ENCODE results near the gene MAVS.
A peak's percentile ranks its signal among the peaks of the same experiment; 100 is the strongest.

MAVS gene

GRCh38 chr20:3846740-3847428 lies at the start of gene MAVS:
Gene MAVS (plus strand): TSS chr20:3846834. CDS start chr20:3854625, 7,791 bp downstream.
- H3K4me3 ChIP-seq (ENCODE audit: low read depth, low read length), result peak within 1 kb of the TSS; percentile 82

DNA sequence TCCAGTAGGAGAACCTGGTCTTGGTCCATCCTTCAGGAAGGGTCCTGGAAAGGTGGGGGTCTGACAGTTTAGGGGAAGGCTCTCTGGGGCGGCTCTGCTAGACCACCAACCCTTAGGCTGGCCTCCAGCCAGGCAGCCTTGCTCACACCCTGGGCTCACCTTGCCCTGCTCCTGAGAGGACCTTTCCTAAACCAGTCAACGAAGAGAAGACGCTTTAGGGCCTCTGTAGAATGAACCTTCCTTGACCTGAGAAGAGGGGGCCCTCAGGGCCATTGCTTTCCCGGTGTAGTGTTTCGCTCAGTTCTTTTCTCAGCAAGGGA lies 49.4 kb upstream of the MAVS start:
- peak overlapping the region; percentile 46 for H3K4me3 ChIP-seq (ENCODE audit: low read depth, low read length)

- no peak overlapping the region for H3K4me3 ChIP-seq (ENCODE audit: low read depth, low read length)
Observed at GRCh38 chr20:3797592-3798372, 48.9 kb upstream of the MAVS start.

DNA sequence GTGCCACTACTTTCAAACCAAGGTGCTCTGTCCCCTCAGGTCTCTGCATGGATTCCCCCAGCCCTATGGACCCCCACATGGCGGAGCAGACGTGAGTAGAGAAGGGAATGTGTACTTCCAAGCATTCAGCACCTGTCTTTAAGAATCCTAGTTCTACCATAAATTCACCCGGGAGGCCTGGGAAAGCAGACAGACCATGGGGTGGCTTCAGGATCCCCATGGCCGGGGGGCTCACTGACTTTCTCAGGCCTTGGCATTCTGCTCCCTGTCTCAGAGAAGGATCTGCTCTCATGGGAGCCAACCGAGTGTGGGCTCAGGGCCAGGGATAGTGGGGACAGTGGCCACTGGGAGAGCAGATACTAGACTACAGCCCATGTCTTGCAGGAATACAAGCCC lies 48.3 kb upstream of the MAVS start:
- no peak overlapping the region for H3K4me3 ChIP-seq (ENCODE audit: low read depth, low read length)

DNA sequence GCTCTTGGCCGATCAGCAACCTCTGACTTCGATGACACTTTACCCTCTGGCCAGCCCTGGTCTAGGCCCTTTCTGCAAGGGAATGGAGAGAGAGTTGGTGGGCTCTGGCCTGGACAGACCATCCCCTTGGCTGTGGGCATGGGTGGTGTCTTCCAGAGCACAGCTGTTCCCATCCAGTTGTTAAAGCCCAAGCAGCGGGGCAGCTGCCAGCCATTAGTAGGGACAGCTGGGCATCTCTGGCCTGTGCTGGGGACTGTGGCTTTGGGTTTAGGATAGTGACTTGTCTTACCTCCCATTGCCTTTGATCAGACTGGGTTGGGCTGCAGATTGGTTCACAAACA lies 47.8 kb upstream of the MAVS start:
- H3K4me3 ChIP-seq (ENCODE audit: low read depth, low read length), result no peak overlapping the region

DNA sequence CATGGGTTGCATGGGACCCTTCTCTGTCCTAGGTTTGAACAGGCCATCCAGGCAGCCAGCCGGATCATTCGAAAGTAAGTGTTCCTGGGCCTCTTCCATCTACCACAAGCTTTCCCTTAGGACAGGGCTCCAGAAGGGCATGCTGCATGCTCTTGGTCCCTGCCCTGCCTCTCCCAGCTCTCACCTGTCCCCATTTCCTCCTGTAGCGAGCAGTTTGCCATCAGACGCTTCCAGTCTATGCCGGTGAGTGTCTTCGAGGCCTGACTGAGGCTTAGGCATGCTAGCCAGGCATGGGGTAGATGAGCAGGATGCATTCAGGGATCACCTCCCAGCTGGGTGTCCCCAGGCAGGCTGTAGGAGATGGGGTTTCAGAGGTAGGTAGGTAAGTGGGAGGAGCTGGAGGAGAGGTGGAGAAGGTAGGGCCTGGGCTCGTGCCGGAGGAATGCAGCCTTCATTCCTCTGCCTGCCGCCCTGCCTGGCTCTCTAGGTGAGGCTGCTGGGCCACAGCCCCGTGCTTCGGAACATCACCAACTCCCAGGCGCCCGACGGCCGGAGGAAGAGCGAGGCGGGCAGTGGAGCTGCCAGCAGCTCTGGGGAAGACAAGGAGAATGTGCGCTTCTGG lies 46.3 kb upstream of the MAVS start:
- H3K4me3 ChIP-seq (ENCODE audit: low read depth, low read length), result no peak overlapping the region

DNA sequence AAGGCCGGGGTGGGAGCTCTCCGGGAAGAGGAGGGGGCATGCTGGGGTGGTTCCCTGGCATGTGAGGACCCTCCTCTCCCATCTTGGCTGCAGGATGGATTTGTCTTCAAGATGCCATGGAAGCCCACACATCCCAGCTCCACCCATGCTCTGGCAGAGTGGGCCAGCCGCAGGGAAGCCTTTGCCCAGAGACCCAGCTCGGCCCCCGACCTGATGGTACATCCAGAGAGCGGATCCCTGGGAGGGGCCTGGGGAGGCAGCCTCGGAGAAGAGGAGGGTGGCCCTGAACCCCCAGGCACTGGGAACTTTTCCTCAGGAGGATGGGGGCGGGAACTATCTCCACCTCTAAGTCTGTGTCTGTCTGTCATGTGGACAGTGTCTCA lies 45.8 kb upstream of the MAVS start:
- no peak overlapping the region for H3K4me3 ChIP-seq (ENCODE audit: low read depth, low read length)

- H3K4me3 ChIP-seq (ENCODE audit: low read depth, low read length), result no peak overlapping the region
Observed at GRCh38 chr20:3801299-3801698, 45.3 kb upstream of the MAVS start.

GRCh38 chr20:3801846-3802245 lies 44.8 kb upstream of the MAVS start:
- no peak overlapping the region for H3K4me3 ChIP-seq (ENCODE audit: low read depth, low read length)

- no peak overlapping the region for H3K4me3 ChIP-seq (ENCODE audit: low read depth, low read length)
Observed at GRCh38 chr20:3802524-3803239, 44.0 kb upstream of the MAVS start.

DNA sequence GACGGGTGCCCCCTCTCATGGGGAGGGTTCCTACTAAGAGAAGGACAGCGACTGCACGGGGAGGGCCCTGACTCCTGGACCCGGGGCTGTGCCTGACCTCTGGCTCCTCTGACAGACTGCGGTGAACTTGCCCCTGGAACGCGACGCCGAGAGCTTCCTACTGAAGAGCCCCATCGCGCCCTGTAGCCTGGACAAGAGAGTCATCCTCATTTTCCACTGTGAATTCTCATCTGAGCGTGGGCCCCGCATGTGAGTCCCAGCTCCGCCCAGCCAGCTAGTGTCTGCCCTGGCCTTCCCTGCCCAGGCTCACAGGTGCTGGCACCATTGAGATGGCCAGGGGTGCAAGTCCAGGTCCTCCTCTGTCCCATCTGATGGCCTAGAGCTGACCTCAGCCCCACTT lies 43.3 kb upstream of the MAVS start:
- H3K4me3 ChIP-seq (ENCODE audit: low read depth, low read length), result no peak overlapping the region

DNA sequence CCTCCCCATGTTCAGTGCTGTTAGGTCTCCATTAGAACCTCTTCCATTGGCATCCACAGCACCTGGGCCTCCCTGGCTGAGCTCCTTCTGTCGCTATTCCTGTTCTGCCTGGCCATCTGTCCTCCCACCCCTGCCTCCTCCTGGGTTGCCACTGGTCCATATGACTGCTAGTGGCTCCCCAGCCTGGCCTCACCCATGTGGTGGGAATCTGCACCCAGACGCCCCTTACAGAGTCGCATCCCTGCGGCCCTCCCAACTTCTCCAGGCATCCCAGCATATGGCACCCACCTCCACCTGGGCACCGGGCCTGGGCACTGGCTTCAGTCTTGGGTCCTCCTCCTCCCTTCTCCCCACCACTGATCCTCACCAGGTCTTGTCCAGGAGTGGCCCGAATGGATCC lies 42.8 kb upstream of the MAVS start:
- no peak overlapping the region for H3K4me3 ChIP-seq (ENCODE audit: low read depth, low read length)

- no peak overlapping the region for H3K4me3 ChIP-seq (ENCODE audit: low read depth, low read length)
Observed at GRCh38 chr20:3804254-3804751, 42.3 kb upstream of the MAVS start.

GRCh38 chr20:3804781-3805180 lies 41.9 kb upstream of the MAVS start:
- H3K4me3 ChIP-seq (ENCODE audit: low read depth, low read length), result no peak overlapping the region

- no peak overlapping the region for H3K4me3 ChIP-seq (ENCODE audit: low read depth, low read length)
Observed at GRCh38 chr20:3808544-3808943, 38.1 kb upstream of the MAVS start.

DNA sequence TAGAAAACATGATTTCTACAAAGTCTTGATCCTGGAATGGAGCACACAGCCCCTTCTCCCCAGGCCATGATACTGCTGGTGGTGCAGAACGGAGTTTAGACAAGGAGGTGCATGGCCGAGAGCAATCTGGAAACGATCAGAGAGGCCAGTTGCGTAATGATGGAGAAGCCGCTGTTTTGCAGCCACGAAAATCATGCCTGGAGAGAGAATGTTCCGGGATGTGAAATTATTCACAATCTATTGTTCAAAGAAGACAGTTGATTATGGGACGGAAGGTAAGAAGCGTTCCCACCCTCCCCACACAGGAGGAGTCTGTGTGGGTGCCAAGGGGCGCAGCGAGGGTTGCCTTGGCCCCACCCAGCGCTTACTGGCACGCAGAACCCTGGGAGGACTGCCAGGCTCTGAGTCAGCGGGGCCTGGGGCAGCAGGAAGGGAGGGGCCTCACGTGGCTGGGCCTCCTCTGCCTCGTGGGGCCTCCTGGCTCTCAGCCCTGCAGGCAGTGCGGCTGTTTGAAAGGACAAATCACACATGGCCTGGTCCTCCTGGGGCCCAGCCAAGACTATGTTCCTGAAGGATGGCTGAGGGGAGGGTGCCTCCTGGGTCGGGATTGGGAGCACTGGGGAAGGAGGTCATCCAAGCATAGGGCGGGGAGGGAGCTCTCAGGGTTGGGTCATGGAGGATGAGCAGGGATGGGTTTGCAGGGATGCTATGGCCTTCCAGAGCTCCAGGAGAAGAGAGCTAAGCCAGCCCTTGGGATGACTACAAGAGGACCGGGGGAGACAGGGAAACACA lies 35.0 kb upstream of the MAVS start:
- no peak overlapping the region for H3K4me3 ChIP-seq (ENCODE audit: low read depth, low read length)

DNA sequence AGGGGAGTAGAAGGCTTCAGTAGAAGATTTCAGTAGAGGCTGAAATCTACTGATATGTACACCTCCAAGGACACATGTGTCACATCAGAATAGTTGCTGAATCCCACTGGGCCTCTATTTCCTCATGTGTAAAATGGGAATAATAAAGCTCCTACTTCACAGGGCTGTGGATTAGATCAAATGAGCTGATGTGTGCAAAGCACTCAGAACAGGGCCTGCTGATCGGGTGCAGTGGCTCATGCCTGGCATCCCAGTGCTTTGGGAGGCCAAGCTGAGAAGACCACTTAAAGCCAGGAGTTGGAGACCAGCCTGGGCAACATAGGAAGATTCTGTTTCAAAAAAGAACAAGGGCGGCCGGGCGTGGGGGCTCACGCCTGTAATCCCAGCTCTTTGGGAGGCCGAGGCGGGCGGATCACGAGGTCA lies 34.4 kb upstream of the MAVS start:
- H3K4me3 ChIP-seq (ENCODE audit: low read depth, low read length), result no peak overlapping the region

DNA sequence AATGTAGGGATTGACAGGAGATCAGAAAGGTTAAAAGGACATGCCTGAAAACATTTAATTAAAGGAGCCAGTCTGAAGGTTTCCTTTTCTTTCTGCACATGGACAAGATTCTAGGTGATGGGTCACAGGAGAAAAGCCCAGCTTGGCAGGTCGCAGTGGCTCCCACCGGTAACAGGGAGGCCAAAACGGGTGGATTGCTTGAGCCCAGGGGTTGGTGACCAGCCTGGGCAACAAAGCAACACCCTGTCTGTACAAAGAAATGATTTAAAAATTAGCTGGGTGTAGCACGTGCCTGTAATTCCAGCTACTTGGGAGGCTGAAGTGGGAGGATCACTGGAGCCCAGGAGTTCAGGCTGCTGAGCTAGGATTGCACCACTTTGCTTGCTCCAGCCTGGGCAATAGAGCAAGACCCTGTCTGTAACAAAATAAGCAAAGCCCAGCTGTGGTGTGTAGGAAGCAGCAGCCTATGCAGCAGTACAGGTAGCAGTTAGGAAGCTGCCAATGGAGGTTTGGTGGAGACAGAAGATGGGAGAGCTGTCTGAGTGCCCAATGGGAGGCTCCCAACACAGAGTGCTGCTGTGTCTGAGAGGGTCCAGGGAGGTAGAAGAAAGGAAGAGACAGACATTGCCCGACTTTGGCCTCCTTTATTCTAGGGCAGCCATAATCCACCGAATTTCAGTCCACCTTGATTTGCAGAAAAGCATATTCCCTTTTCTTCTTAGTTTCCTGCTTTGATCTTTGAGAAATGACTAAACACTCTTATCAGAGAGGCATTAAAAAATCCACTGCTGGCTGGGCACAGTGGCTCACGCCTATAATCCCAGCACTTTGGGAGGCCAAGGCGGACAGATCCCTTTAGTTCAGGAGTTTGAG lies 33.4 kb upstream of the MAVS start:
- no peak overlapping the region for H3K4me3 ChIP-seq (ENCODE audit: low read depth, low read length)

DNA sequence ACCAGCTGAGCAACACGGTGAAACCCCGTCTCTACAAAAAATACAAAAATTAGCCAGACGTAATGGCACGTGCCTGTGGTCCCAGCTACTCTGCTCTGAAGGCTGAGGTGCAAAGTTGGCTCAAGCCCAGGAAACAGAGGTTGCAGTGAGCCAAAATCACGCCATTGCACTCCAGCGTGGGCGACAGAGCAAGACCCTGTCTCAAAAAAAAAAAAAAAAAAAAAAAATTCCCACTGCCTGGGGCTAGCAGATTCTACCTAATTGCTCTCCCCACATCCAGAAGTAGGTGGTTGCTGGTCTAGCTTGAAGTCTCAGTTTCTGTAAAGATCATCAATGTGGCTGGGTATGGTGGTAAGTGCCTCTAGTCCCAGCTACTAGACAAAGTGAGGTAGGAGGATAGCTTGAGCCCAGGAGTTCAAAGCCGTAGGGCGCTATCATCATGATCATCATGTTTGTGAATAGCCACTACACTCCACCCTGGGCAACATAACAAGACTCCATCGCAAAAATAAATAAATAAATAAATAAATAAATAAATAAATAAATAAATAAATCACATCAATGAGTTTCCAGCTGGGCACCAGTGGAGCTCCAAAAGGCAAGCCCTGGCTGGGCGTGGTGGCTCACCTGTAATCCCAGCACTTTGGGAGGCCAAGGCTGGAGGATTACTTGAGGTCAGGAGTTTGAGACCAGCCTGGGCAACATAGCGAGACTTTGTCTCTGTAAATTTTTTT lies 32.6 kb upstream of the MAVS start:
- H3K4me3 ChIP-seq (ENCODE audit: low read depth, low read length), result no peak overlapping the region

Measured in iPS-11a (cell line).